CD1c-positive myeloid dendritic cell (primary cell): ENCODE results near the gene EHD4.

Source experiments
- DNase-seq: peaks from one replicate; pipeline ENCODE4 v3.0.0-alpha.2; 2016; ENCODE audit errors: extremely low spot score

EHD4 gene

GRCh38 chr15:41936649-41937567, 35.4 kb downstream of the EHD4 start:
- peak; percentile 65 for DNase-seq

- DNase-seq = no peak
Observed at GRCh38 chr15:41936155-41936554, 36.2 kb downstream of the EHD4 start.

GRCh38 chr15:41935566-41936020, 36.8 kb downstream of the EHD4 start:
- DNase-seq = no peak

- DNase-seq = peak; percentile 46
Observed at GRCh38 chr15:41934843-41935242, 37.5 kb downstream of the EHD4 start.

GRCh38 chr15:41933771-41934170, 38.6 kb downstream of the EHD4 start:
- DNase-seq = no peak

- no peak for DNase-seq
Observed at GRCh38 chr15:41933326-41933725, 39.0 kb downstream of the EHD4 start.

- DNase-seq = no peak
Observed at GRCh38 chr15:41932511-41933289, 39.7 kb downstream of the EHD4 start.

GRCh38 chr15:41932101-41932500, 40.3 kb downstream of the EHD4 start:
- DNase-seq = no peak

GRCh38 chr15:41930867-41931222, 41.5 kb downstream of the EHD4 start:
- DNase-seq = no peak

- DNase-seq = peak; percentile 69
Observed at GRCh38 chr15:41930221-41930866, 42.0 kb downstream of the EHD4 start.

GRCh38 chr15:41928637-41929620, 43.4 kb downstream of the EHD4 start:
- DNase-seq = peak; percentile 34

- no peak for DNase-seq
Observed at GRCh38 chr15:41928100-41928499, 44.3 kb downstream of the EHD4 start.

GRCh38 chr15:41927536-41927935, 44.8 kb downstream of the EHD4 start:
- no peak for DNase-seq

- peak; percentile 35 for DNase-seq
Observed at GRCh38 chr15:41926185-41927056, 45.9 kb downstream of the EHD4 start.

- DNase-seq = no peak
Observed at GRCh38 chr15:41925086-41925608, 47.2 kb downstream of the EHD4 start.

GRCh38 chr15:41923401-41923997, 48.9 kb downstream of the EHD4 start:
- no peak for DNase-seq

- DNase-seq = no peak
Observed at GRCh38 chr15:41922353-41922752, 50.0 kb downstream of the EHD4 start.

- DNase-seq = no peak
Observed at GRCh38 chr15:41921639-41922038, 50.7 kb downstream of the EHD4 start.

GRCh38 chr15:41921167-41921566, 51.2 kb downstream of the EHD4 start:
- no peak for DNase-seq
